Transverse colon (tissue), 4 donors: ENCODE measurements around the gene CDH19.

ENCODE experiments used
- EP300 ChIP-seq: sonication (generic); formaldehyde crosslinking; IDR thresholded peaks from one replicate; pipeline ENCODE4 v1.6.1; 2017; ENCODE audit warnings: antibody characterized with exemption, low read depth
- POLR2A ChIP-seq: fragments of 450-650 bp; IDR thresholded peaks from one replicate; pipeline ENCODE4 v1.6.1; 2016; ENCODE audit warnings: antibody characterized with exemption, mild to moderate bottlenecking, moderate library complexity
- POLR2AphosphoS5 ChIP-seq, 3 donors: sonication (generic); formaldehyde crosslinking; IDR thresholded peaks; one replicate each; pipeline ENCODE4 v1.6.1; 2016; ENCODE audit warnings: antibody characterized with exemption in 3 of 3
- TF ChIP-seq, protein P1 (sequence below), 5 experiments: fragments of 200-600 bp in 3 of 5; fragments of 450-650 bp in 2 of 5; sonication (generic) in 3 of 5; IDR thresholded peaks; 1 replicate in 2 of 5; 2 replicates in 3 of 5; pipeline ENCODE4 v1.5.1; 2016 to 2017; ENCODE audit warnings: antibody characterized with exemption in 5 of 5, inconsistent platforms in 3 of 5, mild to moderate bottlenecking in 2 of 5, moderate library complexity in 1 of 5

DNA sequence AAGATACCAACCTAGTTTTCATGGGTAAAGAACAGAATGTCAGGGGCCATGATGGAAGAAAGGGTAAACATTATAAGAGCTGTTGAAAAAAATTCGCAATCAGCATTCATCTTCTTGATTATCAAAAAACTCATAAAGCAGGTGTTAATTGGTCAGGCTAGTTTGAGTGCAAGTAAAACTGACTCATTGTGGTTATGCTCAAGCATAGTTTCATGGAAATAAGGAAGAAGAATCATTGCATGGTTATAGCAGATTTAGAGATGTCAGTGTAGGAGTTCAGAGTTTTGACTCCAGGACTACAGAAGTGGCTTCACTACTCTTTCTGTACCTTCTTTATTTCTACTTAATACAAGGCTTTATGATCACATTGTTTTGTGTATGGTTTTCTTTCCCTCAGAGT lies 26.9 kb upstream of the CDH19 start:
- TF ChIP-seq POLR2AphosphoS5 (IDR thresholded peaks at IDR 0.05) (no peak), POLR2A (no peak), EP300 (no peak)
- TF ChIP-seq, protein P1, sequence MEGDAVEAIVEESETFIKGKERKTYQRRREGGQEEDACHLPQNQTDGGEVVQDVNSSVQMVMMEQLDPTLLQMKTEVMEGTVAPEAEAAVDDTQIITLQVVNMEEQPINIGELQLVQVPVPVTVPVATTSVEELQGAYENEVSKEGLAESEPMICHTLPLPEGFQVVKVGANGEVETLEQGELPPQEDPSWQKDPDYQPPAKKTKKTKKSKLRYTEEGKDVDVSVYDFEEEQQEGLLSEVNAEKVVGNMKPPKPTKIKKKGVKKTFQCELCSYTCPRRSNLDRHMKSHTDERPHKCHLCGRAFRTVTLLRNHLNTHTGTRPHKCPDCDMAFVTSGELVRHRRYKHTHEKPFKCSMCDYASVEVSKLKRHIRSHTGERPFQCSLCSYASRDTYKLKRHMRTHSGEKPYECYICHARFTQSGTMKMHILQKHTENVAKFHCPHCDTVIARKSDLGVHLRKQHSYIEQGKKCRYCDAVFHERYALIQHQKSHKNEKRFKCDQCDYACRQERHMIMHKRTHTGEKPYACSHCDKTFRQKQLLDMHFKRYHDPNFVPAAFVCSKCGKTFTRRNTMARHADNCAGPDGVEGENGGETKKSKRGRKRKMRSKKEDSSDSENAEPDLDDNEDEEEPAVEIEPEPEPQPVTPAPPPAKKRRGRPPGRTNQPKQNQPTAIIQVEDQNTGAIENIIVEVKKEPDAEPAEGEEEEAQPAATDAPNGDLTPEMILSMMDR (IDR thresholded peaks at IDR 0.05): no peak
